WTC11 (cell line): ENCODE results near the gene HS6ST1. TPM values are rescaled to one million over a fixed set of nuclear protein-coding genes. Genes with fewer than 3 reads are reported as not detected.
A peak's percentile ranks its signal among the peaks of the same experiment; 100 is the strongest.

ENCODE experiments used
- ATAC-seq: fragments of 200-7000 bp; cut with Tn5 transposase; 2 replicates; pipeline ENCODE4 v1.10.0; 2021; ENCODE audit warnings: mild to moderate bottlenecking, moderate library complexity
- CTCF ChIA-PET: fragments of 300-600 bp; sonication (Branson Sonifier 250); formaldehyde crosslinking; loops from one replicate; lab custom pipeline; 2021; ENCODE audit warnings: antibody characterized with exemption; lab: Charles Lee
- POLR2A ChIA-PET: fragments of 350-600 bp; sonication (Branson Sonifier 250); formaldehyde crosslinking; loops from one replicate; lab custom pipeline; 2021; ENCODE audit warnings: antibody characterized with exemption; lab: Charles Lee
- DNase-seq: peaks from one replicate; pipeline ENCODE4 v3.0.0; 2021; ENCODE audit warnings: low spot score
- H3K27ac Mint-ChIP-seq: 2 replicates; pipeline ENCODE4 v1.8.0; 2021; ENCODE audit warnings: mixed read lengths
- H3K27me3 Mint-ChIP-seq: 2 replicates; pipeline ENCODE4 v1.8.0; 2021; ENCODE audit warnings: low read depth, mild to moderate bottlenecking, moderate library complexity, mixed read lengths
- H3K36me3 Mint-ChIP-seq: 2 replicates; pipeline ENCODE4 v1.8.0; 2021; ENCODE audit warnings: mixed read lengths
- H3K4me1 Mint-ChIP-seq: 2 replicates; pipeline ENCODE4 v1.8.0; 2022; ENCODE audit warnings: mixed read lengths
- H3K4me3 Mint-ChIP-seq: 2 replicates; pipeline ENCODE4 v1.8.0; 2021; ENCODE audit warnings: mild to moderate bottlenecking, moderate library complexity, mixed read lengths
- H3K9me3 Mint-ChIP-seq: 2 replicates; pipeline ENCODE4 v1.8.0; 2021; ENCODE audit warnings: mixed read lengths
- FOXJ3 ChIP-seq: sonication (generic); formaldehyde crosslinking; IDR thresholded peaks from 2 replicates; pipeline ENCODE4 v1.9.0; 2021; ENCODE audit warnings: missing genetic modification reagents, mild to moderate bottlenecking, borderline replicate concordance
- HMGA2 ChIP-seq: fragments of 250-450 bp; sonication (Bioruptor Pico); IDR thresholded peaks from 2 replicates; pipeline ENCODE4 v1.4.0; 2021; ENCODE audit warnings: mild to moderate bottlenecking, moderate library complexity
- PRRX2 ChIP-seq: fragments of 250-450 bp; sonication (Bioruptor Pico); IDR thresholded peaks from 2 replicates; pipeline ENCODE4 v1.8.0; 2021; ENCODE audit warnings: mild to moderate bottlenecking
- SMAD4 ChIP-seq: sonication (generic); formaldehyde crosslinking; IDR thresholded peaks from 2 replicates; pipeline ENCODE4 v1.8.0; 2022; ENCODE audit warnings: mild to moderate bottlenecking, missing genetic modification reagents
- TP53 ChIP-seq: sonication (generic); formaldehyde crosslinking; IDR thresholded peaks from 2 replicates; pipeline ENCODE4 v1.8.1; 2023; ENCODE audit warnings: mild to moderate bottlenecking, missing genetic modification reagents
- ZNF263 ChIP-seq: sonication (generic); formaldehyde crosslinking; IDR thresholded peaks from 2 replicates; pipeline ENCODE4 v1.8.1; 2022; ENCODE audit warnings: low read depth, mild to moderate bottlenecking, moderate library complexity, missing genetic modification reagents
- ZNF317 ChIP-seq: sonication (generic); formaldehyde crosslinking; IDR thresholded peaks from 2 replicates; pipeline ENCODE4 v1.8.1; 2023; ENCODE audit warnings: low read depth, mild to moderate bottlenecking, moderate library complexity, missing genetic modification reagents, borderline replicate concordance
- total RNA-seq: library from RNA; stranded (reverse); gene quantifications from 3 replicates; pipeline ENCODE4 v1.2.3, GENCODE V29; 2021
- TF ChIP-seq, protein P1 (sequence below): sonication (generic); formaldehyde crosslinking; IDR thresholded peaks from 2 replicates; pipeline ENCODE4 v1.8.1; 2023; ENCODE audit warnings: mild to moderate bottlenecking, missing genetic modification reagents
- TF ChIP-seq, protein P2 (sequence below): sonication (generic); formaldehyde crosslinking; IDR thresholded peaks from 2 replicates; pipeline ENCODE4 v1.8.0; 2022; ENCODE audit warnings: mild to moderate bottlenecking, missing genetic modification reagents
- TF ChIP-seq, protein P3 (sequence below): sonication (generic); formaldehyde crosslinking; conservative IDR thresholded peaks from 2 replicates; pipeline ENCODE4 v1.8.1; 2022; ENCODE audit warnings: mild to moderate bottlenecking, missing genetic modification reagents
- TF ChIP-seq, protein P4 (sequence below): fragments of 250-450 bp; sonication (Bioruptor Pico); IDR thresholded peaks from 2 replicates; pipeline ENCODE4 v1.9.0; 2021; ENCODE audit warnings: mild to moderate bottlenecking

Gene HS6ST1
- total RNA-seq, 1 experiment from 2014 or later = 55.5 TPM

DNA sequence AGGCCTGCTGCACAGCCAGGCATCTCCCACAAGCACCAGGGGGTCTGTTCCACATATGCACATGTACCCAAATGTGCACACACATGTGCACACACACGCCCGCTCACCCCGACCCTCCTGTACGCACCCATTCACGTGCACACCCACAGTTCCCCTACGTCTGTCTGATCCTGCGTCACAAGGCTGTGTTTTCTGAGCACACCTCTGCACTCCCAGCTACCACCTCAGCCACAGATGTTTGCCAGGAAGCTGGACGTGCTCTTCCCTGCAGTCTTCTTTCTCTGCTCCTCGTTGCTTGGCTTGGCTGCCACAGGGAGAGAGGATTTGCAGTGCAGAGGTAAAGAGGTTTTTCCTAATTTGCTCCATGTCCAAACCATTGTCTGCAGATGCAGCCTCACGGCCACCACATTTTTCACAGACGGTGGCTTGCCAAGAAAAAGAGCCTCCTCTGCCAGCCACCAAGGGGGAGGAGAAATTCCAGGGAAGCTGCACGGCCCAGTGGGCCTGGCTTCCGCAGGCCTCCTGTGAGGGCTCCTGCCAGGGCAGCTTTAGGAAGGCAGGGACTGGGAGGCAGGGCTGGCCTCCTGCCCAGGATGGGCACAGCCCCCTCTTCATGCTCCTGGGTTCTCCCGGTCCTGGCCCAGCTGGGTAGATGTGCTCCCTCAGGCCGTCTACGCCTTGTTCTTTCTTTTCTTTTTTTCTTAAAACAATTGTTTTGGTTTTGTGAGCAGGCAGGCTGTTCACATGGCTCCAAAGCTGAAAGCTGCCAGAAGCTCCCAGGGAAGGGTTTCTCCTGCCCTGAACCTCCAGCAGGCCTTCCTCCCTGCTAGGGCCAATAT lies 29.3 kb upstream of the HS6ST1 start:
- peaks cover 45% of the 10 kb centered on the region for H3K9me3 Mint-ChIP-seq
- TF ChIP-seq, protein P1, sequence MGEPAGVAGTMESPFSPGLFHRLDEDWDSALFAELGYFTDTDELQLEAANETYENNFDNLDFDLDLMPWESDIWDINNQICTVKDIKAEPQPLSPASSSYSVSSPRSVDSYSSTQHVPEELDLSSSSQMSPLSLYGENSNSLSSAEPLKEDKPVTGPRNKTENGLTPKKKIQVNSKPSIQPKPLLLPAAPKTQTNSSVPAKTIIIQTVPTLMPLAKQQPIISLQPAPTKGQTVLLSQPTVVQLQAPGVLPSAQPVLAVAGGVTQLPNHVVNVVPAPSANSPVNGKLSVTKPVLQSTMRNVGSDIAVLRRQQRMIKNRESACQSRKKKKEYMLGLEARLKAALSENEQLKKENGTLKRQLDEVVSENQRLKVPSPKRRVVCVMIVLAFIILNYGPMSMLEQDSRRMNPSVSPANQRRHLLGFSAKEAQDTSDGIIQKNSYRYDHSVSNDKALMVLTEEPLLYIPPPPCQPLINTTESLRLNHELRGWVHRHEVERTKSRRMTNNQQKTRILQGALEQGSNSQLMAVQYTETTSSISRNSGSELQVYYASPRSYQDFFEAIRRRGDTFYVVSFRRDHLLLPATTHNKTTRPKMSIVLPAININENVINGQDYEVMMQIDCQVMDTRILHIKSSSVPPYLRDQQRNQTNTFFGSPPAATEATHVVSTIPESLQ (CRISPR knock-in tag) = no peak
- TF ChIP-seq, protein P2, sequence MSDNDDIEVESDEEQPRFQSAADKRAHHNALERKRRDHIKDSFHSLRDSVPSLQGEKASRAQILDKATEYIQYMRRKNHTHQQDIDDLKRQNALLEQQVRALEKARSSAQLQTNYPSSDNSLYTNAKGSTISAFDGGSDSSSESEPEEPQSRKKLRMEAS (CRISPR knock-in tag) = no peak
- TF ChIP-seq, protein P3, sequence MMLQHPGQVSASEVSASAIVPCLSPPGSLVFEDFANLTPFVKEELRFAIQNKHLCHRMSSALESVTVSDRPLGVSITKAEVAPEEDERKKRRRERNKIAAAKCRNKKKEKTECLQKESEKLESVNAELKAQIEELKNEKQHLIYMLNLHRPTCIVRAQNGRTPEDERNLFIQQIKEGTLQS = no peak
- no peak for TF ChIP-seq HMGA2 (CRISPR knock-in tag)
- no peak for DNase-seq
- H3K4me1 Mint-ChIP-seq = peaks cover 7% of the 10 kb centered on the region
- ATAC-seq = peak; percentile 57
- H3K36me3 Mint-ChIP-seq = peaks cover 33% of the 10 kb centered on the region
- ChIA-PET CTCF (interaction anchor here (1.2 to 1.8 kb wide), 2 partner anchors 15 to 40 kb away, joined by 3 to 4 read pairs; no protein-coding TSS in a partner anchor), POLR2A (no interaction called here)
- peak overlapping the region; percentile 6; the same call in 1 of the 2 replicates for H3K27ac Mint-ChIP-seq
- no peak overlapping the region for H3K4me3 Mint-ChIP-seq
- H3K27me3 Mint-ChIP-seq = no peaks in the 10 kb centered on the region

DNA sequence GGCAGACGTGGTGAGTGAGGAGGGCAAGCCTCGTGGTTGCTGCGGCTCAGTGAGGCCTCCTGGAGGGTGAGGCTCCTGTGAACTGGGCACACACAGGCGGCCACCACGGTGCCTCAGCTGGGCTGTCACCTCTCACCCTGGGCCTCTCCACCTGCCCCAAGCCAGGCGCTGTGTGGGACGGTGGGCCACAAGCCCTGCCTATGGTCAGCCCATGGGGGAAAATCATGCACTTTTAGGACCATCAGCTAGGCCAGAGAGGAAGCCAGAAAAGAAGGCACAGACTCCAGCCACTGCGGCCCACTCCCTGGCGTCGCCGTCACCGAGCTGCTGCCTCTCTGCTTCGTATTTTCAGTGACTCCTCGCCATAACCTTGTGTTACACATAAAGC lies 28.5 kb upstream of the HS6ST1 start:
- ChIA-PET POLR2A (no interaction called here), CTCF (interaction anchor here (1.2 to 1.8 kb wide), 2 partner anchors 16 to 41 kb away, joined by 3 to 4 read pairs; no protein-coding TSS in a partner anchor)
- Mint-ChIP-seq H3K4me3 (no peak overlapping the region), H3K4me1 (peaks cover 7% of the 10 kb centered on the region), H3K36me3 (peaks cover 28% of the 10 kb centered on the region), H3K27me3 (no peaks in the 10 kb centered on the region), H3K27ac (no peak overlapping the region), H3K9me3 (peaks cover 40% of the 10 kb centered on the region)
- DNase-seq (no peak), ATAC-seq (no peak)
- TF ChIP-seq TP53 = no peak
- TF ChIP-seq ZNF263 (CRISPR knock-in tag) = no peak
- TF ChIP-seq ZNF317 (CRISPR knock-in tag) = no peak
- TF ChIP-seq, protein P4, sequence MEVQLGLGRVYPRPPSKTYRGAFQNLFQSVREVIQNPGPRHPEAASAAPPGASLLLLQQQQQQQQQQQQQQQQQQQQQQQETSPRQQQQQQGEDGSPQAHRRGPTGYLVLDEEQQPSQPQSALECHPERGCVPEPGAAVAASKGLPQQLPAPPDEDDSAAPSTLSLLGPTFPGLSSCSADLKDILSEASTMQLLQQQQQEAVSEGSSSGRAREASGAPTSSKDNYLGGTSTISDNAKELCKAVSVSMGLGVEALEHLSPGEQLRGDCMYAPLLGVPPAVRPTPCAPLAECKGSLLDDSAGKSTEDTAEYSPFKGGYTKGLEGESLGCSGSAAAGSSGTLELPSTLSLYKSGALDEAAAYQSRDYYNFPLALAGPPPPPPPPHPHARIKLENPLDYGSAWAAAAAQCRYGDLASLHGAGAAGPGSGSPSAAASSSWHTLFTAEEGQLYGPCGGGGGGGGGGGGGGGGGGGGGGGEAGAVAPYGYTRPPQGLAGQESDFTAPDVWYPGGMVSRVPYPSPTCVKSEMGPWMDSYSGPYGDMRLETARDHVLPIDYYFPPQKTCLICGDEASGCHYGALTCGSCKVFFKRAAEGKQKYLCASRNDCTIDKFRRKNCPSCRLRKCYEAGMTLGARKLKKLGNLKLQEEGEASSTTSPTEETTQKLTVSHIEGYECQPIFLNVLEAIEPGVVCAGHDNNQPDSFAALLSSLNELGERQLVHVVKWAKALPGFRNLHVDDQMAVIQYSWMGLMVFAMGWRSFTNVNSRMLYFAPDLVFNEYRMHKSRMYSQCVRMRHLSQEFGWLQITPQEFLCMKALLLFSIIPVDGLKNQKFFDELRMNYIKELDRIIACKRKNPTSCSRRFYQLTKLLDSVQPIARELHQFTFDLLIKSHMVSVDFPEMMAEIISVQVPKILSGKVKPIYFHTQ (CRISPR knock-in tag) = no peak
- TF ChIP-seq PRRX2 = no peak
- TF ChIP-seq SMAD4 = no peak

DNA sequence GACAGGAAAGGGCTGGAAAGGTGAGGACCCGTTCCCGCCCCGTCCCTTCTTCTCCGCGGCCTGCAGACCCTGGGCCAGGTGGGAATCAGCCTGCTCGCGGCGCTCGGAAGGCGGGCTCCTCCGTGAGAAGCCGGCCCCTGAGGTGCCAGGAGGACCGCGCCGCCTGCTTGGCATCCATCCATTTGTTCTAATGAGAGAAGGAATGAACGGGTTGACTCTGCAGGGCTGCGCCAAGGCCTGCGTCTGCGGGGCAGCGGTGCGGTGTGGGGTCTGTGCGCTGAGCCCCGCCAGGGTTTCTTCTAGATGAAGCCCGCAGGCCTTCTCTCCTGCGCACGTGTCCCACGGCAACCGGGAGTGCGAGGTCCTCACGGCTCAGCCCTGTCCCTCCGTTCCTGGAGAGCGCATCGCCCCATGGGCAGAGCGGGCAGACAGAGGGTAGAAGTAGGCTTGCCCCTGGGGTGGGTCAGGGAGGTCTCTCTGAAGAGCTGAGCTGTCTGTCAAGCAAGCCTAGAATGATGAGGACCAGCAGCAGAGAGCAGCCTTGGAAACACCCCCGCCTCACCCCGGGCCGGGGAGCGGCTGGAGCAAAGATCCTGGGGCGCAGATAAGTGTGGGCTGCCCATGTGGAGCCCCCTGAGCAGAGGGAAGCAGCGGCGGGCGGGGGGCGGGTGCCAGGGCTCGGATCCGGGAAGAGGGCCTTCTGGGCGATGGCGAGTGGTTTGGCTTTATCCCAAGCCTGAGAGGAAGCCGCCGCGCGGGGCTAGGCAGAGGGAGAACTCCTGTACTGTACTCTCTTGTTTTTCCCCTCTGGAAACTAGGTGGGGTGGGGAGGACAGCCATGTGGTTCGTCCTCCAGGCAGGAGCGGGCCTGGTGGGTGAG lies 27.9 kb upstream of the HS6ST1 start:
- peaks cover 40% of the 10 kb centered on the region for H3K9me3 Mint-ChIP-seq
- ChIA-PET CTCF (no interaction called here), POLR2A (no interaction called here)
- no peaks in the 10 kb centered on the region for H3K27me3 Mint-ChIP-seq
- H3K4me3 Mint-ChIP-seq = no peak overlapping the region
- peaks cover 25% of the 10 kb centered on the region for H3K36me3 Mint-ChIP-seq
- no peak for DNase-seq
- no peak for ATAC-seq
- no peak overlapping the region for H3K27ac Mint-ChIP-seq
- no peak for TF ChIP-seq FOXJ3 (CRISPR knock-in tag)
- TF ChIP-seq, all 79 proteins: peak for 0
- H3K4me1 Mint-ChIP-seq = peaks cover 7% of the 10 kb centered on the region
